Hematopoietic multipotent progenitor cell treated with erythropoietin and hydrocortisone succinate and interleukin-3 and kit ligand, for 6 days (in vitro differentiated cells): ENCODE measurements around the gene PTPN18.
"Not testable (repeated sequence)": the region's sequence is repeated elsewhere in the genome, so short reads cannot be mapped to it uniquely, and the experiment has no call there.

ENCODE experiments used
- DNase-seq: peaks from one replicate; pipeline ENCODE4 v3.0.0-alpha.2; 2015

PTPN18 gene

DNA sequence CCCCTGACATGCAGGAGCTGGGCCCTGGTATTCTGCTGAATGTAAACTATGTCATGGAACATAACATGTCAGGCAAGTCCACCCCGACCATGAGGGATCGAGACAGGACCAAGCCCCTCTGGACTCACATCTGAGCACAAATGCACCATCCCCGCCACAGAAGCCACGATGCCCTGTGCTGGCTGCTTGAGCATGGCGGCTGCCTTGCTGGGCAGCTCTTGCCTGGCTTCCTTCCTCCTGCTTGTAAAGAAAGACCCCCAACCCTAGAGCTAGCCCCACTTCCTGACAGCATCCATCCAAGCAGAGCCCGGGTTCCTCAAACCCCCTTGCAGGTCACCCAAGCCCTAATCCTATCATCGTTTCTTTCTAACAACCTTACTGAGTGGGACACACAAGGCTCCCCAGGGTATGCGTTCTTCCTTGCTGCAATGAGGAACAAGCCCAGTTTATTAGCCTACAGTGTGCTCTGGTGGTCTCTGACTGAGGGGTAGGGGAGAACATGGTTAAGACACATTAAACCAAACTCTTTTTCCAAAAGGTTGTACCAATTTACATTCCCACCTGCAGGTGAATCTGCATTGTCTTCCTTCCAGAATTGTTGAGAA is 26.6 kb downstream of the PTPN18 start:
- no peak for DNase-seq

DNA sequence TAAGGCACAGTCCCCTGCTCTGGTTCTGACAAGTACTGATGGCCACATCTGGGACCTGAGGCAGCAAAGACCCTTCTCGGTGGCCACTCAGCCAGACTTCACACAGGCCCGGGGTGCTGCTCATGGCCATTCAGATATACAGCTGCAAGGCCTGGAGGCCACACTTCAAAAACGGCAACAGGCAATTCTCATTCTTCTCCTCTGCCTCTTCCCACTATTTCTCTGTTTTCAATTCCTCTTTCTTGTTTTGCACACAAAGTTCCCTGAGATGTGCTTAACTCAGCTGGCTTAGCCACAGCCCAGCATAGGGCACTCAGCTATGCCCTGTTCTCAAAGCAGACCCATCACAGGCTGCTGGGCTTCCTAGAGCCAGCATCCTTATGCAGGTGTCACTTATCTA is 29.9 kb downstream of the PTPN18 start:
- no peak for DNase-seq

DNA sequence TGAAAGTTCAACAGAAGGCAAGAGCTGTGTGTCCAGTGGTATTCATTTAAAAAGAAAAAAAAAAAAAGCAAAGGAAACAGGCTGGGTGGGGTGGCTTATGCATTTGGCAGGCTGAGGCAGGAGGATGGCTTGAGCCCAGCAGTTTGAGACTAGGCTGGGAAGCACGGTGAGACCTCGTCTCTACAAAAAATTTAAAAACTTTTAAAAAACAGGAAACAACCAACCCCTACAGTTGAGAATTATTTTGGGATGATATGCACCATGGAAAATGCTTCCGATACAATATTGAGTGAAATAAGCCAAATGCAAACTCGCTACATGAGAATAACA is 31.2 kb downstream of the PTPN18 start:
- no peak for DNase-seq

DNA sequence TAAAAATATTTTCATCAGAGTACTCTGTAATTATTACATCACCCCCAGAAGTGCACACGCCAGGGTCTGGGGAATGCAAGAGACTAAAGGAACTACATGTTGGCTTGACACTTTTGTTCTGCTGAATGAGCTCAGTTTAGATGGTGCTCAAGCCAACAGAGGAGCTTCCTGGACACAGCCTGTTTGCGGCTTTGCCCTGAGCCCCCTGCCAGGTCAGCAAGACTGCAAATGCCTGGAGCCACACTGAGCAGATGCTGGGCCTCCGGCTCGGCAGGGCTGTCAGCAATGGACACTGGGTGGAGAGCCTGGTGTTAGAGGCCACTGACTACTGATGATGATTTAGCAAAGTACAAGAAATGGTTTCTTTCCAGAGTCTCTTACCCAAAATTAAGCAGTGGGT is 31.9 kb downstream of the PTPN18 start:
- no peak for DNase-seq

DNA sequence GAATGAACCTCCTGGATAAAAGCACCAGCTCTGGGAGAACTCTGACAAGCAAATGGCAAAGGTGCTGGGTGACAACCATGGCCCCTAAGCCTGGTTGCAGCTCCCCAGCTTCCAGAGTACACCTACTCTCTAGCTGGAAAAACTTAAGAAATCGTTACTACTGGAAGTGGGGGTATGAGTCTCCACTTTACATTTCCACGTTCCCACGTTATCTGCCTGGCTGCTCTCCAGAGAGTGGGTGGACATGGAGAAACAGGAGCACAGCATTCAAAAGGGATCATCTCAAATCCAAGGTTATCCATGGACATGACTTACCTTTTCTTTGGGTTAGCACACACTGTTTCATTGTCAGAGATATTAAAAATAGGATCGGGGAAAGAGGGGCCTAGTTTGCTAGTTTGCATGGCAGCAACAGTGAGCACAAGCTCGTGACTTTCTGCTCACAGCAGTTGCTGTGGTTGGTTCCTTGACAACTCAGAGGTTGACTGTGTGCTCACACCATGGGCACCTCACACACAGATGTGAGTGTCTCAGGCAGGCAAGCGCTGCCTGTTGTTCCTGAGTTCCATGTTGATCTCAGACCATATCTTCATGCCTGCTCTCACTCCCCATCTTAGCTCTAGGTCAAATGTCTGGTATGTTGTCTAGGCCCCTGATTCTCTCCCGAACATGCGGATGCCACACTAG is 32.5 kb downstream of the PTPN18 start:
- DNase-seq = no peak

DNA sequence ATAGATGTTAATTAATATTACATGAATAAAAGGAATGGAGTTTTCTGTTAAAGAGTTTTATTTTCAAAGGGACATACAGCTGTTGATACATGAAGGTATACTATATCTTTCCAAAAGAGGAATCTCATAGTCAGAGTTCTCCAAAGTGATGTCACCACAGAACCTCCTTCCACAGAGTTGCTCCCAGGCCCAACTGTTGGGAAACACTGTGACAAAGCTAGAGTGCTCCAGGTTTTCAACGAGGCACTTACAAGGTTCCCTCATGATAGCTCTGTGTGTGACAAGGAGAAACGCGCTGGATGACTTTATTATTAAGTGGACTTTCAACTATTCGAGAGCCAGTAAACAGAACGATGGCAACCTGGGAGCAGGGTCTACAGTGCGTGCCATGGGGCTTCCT is 33.5 kb downstream of the PTPN18 start:
- no peak for DNase-seq

DNA sequence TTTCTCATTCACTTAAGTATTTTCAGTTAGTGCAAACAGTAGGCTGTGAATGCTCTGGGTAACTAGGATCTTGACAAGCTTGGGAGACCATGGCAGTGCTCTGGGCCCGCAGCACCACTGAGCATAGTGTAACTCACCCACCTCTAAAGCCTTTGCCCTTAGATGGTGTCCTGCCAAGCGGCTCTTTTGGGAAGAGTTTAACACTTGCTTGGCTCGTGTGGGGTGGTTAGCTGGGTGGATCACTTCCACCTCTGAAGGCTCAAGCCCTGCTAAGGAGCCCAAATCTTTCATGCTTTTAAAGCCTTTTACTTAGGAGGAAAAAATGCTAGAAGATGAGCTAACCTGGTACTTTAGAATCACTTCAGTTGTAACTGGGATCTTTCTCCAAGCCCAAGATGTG is 33.9 kb downstream of the PTPN18 start:
- DNase-seq = no peak

DNA sequence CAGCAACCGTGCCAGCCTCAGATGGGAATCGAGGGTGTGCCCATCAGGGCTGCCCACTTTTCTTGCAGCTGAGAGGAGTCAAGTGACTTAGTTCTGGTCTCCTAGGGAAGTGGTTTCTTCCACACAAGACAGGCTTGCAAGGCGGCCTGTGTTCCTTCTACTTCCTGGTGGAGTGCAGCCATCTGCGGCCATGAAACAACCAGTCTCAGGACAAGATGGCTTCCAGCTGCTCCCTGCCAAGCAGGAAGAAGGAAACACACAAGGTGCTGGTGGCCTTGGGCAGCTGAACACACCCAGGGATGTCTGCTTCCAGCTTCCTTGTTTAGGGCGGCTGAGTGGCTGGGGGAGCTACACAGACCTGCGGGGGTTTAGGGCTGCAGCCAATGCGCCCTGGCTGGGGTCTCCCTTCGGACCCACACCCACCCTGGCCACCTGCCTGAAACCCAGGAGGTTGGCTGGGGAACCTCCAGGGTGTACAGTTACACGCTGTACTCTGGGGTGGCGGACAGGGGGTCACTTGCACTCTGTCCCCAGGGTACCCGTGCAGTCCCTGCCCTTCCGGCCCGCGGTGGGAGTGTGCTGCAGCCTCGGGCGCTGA is 34.7 kb downstream of the PTPN18 start:
- DNase-seq = no peak

DNA sequence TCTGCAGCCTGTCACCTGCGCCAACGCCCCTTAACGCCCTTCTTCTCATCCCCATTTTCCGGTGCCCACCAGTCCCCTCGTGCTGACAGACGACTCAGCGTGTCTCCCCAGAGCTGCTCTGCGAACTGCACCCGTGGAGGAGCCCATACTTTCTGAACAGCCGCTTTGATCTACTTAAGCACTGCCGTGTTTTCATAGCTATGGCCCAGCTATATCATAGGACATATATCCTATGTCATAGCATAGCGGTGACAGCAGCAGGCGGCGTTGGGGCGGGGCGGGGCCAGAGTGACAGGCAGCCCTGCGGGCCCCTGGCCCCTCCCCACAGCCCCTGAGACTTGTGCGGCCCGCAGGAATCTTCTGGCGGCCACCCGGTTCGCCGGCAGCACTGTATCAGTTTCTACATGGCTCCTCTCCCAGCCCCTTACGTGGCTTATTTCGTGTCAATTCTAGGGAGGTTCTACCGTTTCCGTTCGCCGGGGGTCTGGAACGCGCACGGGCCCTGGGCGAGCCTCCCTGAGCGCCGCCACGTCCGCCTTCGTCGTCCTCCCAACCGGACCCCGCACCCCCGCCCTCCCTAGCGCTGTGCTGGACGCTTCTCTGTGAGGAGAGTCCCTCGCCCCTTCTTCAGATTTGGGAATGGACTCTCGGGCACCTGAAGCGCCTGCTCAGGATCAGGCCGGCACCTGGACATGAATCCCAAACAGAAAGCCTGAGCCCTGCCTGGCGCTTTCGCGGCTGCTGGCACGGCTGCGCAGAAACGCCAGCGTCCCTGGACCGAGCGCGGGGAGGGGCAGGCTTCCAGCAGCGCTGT is 35.4 kb downstream of the PTPN18 start:
- peak; percentile 89 for DNase-seq

DNA sequence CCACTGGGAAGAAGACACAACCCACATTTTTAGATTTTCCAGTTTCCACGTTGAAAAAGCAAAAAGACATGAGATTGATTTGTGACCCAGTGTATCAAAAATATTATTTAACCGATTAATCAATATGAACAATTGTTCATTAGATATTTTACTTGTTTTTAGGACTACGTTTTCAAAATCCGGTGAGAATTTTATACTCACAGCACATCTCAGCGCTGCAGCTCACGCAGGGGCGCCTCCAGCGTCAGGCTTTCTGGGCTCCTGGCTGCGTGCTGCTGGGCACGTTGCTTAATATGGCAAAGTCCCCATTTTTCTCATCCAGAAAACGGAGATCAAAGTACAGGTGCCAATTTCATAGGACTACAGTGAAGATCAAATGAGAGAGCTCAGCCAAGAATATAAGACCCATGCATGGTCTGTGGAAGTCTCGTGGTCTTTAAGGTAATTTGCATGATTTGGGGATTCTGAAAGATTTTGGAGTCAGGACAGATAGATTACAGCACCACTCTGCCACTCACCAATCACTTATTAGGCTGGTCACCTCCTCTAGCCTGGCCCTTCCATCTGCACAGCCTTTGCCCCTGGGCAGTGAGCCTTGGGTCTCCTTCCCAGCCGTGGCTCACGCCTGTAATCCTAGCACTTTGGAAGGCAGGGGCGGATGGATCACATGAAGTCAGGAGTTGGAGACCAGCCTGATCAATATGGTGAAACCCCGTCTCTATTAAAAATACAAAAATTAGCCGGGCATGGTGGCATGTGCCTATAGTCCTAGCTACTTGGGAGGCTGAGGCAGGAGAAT is 36.2 kb downstream of the PTPN18 start:
- peak; percentile 36 for DNase-seq

DNA sequence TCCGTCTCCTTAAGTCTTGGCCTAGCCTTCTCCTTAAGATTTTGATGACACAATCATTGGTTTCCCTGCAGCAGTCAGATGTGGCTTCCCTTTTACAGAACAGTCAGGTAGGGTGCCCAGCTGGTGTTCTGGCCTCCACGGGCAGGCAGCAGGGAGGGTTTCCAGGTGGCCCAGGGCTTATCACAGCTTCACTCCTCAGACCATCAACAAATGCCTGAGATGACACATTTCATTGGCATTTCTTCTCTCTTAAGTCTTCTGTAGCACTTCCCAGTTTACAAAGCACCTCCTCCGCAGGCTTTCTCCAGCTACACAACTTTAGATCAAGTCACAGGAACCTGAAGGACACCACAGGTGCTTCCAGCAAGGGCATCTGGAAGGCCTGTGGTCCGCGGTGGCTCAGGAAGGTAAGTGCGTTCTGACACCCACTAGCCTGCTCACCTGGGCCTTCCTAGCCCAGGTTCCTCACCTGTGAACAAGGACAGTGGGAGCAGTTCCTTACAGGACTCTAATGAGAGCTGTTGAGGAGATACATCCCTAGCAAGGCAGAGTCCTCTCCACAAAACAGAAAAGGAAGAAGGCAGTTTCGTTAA is 37.6 kb downstream of the PTPN18 start:
- no peak for DNase-seq

DNA sequence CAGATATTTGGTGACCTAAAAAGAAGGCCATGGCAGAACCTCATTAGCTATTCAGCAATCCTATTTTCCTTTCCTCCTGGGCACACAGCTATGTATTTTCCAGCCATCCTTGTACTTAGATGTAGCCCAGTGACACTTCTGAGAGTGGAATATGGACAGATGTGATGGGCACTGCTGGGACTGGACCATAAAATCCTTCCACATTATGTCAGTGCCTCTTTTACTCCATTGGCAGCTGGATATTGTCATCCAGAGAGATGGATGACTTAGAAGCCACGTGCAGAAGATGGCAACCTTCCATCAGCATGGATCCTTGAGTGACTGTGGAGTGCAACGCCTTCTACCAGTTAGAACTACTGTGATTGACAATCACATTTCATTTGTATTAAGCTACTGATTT is 50.4 kb downstream of the PTPN18 start:
- not testable (repeated sequence) for DNase-seq

DNA sequence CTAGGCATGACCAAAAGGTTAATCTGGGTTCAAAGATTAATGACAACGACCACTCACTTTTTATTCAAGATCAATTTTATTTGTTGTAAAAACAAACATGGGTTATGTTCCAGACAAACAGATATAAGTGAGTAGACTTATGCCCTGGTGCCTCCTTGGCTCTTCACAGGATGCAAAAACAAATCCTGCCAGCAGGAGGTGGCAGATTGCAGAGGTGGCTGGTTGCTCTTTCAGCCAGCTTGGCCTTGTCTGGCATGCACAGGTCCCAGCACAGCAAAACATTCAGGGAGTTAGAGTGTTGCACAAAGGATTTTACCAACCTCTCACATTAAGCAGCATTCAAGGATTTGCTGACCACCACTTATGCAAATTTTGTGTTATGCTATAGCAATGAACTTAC is 60.8 kb downstream of the PTPN18 start:
- DNase-seq = not testable (repeated sequence)

DNA sequence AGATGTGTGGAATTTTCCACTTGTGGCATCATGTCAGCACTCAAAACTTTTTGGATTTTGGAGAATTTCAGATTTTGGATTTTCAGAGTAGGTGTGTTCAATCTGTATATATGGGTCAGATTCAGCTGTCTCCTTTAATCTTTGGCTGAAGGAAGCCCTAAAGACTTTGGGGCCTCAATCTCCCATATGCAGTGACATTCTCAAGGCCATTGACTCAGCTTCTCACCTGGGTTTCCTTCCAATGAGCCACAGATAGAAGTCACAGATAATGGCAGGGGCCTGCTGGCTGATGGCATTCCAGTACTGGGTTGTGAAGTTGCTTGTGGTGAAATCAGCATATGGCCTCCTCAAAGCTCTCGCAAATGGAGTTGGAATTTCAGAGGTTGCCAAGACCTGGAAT is 63.0 kb downstream of the PTPN18 start:
- DNase-seq = not testable (repeated sequence)
